HG02885 (cell line): Measurements from ENCODE around the gene UBR4.

Experiments used
- ATAC-seq: cut with Tn5 transposase; IDR thresholded peaks from one replicate; pipeline ENCODE4 v1.9.1; 2021; ENCODE audit warnings: mild to moderate bottlenecking; ENCODE audit not compliant: unreplicated experiment, poor library complexity

The UBR4 gene

DNA sequence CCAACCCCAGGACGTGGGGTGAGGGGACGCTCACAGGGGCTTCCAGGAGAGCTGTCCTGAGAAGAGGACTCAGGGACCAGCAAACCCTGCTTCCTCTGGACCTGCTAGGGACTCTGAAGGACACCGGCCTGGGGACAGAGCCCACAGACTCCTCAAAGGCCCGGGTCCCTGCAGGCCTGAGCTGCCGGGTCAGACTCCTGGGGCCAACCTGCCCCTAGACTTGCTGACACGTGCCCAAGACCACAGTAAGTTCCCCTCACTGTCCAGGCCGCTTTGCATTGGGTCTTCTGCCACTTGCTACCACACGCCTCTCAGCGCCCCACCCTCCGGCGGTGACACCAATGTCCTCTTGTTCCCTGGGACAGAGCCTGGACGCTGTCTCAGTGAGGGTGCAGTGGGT is 146.9 kb downstream of the UBR4 start:
- no peak for ATAC-seq

DNA sequence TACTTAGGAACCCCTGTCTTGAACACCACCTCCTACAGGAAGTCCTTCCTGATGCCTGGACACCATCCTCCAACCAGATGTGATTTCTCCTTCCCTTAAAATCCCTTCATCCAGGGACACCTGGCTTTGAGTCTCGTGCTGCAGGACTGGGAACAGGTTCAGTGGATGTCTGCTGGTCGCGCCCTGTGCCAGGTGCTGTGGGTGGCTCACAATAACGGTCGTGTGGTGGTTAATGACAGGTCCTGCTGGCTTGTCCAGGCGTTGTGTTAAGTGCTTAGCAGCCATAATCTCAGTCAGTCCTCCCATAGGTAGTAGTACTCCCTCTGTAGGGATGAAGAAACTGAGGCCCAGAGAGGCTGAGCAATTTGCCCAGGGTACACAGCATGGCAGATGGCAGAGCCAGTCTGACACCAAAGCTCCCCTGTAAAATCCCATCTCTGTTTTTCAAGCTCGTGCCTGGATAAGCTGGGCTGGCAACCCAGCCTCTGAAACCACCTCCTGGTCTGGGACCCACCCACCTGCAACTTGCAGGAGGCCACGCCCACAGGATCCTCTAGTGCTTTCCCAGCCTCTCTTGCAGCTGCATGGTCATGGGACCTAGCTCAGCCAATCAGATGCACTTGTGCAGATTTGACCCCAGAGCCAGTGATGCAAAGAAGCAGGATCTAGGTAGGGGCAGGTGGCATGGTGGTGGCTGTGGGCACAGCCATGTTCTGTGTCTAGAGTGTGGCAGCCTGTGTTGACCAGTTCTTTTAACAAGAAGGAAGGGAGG is 147.6 kb downstream of the UBR4 start:
- ATAC-seq: no peak

GRCh38 chr1:19061798-19062197 is 148.3 kb downstream of the UBR4 start:
- no peak for ATAC-seq

GRCh38 chr1:19061343-19061742 is 148.7 kb downstream of the UBR4 start:
- ATAC-seq: no peak

DNA sequence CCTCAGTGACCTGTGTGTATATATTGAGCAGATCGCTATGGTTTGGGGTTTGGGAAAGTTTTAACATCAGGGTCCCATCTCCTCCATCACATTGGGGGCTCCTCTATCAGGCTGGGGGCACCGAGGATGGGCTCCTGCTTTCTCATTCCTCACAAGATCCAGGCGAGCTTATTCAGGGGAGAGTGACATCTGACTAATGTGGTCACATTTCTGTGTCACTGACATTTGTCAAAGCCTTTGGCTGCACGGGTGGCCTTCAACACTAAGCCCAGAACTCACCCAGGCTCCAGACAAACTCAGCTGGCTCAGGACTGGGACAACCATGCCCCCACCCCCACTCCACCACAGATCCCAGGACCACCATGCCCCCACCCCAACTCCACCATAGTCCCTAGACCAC is 150.3 kb downstream of the UBR4 start:
- ATAC-seq: no peak

GRCh38 chr1:19058476-19058797 is 151.6 kb downstream of the UBR4 start:
- ATAC-seq: no peak

DNA sequence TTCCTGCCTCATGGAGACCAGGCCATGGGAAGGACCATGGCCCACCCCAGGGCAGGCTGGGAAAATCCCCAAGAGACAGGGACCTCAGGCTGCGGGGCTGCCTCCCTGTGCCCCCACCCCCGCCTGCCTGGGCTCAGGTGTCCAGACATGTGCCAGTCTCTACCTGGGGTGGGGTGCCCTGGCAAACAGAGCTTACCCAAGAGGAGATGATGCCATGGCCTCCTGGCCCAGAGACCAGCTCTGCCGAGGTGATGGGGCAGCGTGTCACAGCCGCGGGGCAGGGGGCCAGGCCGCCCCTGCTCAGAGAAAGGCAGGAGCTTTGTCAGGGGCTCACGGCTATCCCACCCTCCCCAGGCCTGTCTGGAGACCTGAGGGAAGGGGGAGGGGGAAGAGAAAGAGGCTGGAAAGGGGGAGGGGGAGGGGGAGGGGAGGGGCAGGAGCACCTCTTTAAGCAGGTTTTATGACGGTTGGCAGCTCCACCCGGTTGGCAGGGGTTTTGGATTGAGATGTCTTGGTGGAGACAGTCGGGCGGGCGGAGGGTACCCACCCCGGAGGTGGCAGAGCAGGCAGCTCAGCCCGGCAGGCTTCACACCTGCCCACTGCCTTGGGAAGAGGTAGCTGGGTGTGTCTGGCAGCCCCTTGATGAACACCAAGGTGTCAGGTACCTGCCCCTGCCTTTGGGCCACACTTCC is 152.1 kb downstream of the UBR4 start:
- ATAC-seq: no peak

DNA sequence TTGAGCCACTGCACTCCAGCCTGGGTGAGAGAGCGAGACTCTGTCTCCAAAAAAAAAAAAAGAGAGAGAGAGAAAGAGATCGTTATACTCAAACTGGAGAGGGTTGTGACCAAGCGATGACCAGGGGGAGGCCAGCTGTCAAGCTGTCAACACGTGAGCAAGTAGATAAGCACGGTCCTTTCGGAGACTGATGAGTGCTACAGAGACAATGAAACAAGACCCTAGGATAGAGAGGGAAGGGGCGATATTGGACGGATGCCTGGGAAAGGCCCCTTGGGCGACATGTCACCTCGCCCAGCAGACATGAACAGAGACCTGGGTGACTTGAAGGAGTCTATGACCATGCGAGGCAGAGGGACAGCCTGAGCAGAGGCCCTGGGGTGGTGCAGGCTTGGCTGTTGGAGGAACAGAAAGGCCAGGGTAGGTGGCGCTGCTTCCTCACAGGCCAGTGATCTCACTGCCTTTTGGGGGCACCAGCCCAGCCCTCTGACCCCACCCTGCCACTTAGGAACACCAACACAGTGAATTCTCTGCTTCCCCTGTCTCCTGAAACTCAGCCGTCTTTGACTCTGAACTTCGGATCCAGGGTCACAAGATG is 152.8 kb downstream of the UBR4 start:
- no peak for ATAC-seq

GRCh38 chr1:19055701-19056100 is 154.4 kb downstream of the UBR4 start:
- ATAC-seq: no peak

DNA sequence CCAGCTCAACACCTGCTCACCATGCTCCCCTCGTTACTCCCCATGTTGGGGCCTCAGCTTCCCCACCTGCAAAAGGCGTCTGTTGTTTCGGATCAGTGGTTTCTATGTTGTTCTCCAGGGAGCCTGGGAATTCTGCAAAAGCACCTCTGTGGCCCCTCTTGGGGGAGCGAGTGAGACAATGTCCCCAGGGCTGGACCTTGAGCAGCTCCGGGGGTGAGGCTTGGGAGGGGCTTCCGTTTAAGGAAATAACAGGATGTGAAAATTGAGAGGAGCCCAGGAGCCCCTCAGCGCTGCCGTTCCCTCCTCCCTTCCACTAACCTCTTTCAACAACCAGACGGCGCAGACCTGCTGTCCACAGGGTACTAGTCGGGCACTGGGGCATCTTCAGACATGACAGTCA is 155.1 kb downstream of the UBR4 start:
- no peak for ATAC-seq

GRCh38 chr1:19054216-19054615 is 155.8 kb downstream of the UBR4 start:
- no peak for ATAC-seq

GRCh38 chr1:19053486-19053885 is 156.6 kb downstream of the UBR4 start:
- ATAC-seq: no peak

- no peak for ATAC-seq
Measured at GRCh38 chr1:19049798-19050197, 160.3 kb downstream of the UBR4 start.

DNA sequence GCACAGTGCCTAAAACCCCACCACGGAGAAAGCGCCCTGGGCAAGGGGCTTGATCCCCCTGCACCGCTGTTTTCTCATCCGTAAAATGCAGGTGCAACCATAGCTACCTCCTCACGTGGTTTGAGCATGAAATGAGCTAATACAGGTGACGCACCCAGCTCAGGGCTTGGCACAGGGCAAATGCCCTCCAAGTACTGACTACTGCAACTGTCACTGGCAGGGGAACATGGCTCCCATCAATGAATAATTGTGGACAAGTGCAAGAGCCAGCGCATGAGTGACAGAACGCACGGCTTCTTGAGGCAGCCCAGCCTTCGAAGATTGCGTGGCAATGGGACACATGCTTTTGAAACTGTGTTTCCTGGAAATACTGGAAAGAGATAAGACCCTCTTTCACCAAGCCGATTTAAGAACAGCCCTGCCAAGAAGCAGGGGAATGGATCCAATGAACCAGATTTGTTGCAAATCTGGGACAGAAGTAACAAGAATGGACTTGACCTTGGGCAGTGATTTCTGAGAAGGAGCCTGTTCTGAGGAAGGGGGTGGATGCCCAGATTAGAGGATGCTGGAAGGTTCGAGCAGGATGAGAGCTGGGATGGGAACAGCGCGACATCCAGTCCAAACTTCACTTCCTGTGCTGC is 160.8 kb downstream of the UBR4 start:
- ATAC-seq: no peak

DNA sequence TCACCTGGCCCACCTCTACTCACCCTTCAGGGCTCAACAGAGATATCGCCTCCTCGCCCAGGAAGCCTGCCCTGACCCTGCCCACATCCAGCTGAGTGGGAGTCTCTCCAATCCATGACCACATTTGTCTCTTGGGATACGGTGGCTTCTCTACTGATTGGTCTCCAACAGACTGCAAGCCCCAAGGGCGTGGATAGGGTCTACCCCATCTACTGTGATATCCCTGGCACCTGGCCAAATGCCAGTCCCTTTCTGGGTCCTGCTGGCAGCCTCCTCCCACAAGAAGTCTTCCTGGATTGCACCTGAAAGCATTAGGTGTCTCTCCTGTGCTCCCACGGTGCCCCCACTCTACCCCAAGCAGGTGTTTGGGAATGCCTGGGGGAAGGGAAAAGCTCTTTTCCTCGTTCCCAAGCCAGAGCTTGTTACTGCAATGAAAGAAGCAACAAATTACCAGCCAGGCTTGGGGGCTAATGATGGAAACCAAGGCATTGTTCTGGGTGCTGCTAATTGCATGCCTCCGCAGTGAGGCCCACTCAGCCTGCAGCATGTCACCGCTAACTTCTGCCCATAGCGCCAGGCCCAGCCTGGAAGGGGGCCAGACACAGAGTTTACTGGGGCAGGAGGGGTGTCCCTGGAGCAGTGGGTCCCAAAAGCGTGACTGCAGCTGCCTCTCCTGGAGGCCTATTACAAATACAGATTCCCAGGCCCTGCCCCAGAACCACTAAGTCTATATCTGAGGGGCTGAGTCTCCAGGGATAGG is 162.9 kb downstream of the UBR4 start:
- ATAC-seq: no peak

DNA sequence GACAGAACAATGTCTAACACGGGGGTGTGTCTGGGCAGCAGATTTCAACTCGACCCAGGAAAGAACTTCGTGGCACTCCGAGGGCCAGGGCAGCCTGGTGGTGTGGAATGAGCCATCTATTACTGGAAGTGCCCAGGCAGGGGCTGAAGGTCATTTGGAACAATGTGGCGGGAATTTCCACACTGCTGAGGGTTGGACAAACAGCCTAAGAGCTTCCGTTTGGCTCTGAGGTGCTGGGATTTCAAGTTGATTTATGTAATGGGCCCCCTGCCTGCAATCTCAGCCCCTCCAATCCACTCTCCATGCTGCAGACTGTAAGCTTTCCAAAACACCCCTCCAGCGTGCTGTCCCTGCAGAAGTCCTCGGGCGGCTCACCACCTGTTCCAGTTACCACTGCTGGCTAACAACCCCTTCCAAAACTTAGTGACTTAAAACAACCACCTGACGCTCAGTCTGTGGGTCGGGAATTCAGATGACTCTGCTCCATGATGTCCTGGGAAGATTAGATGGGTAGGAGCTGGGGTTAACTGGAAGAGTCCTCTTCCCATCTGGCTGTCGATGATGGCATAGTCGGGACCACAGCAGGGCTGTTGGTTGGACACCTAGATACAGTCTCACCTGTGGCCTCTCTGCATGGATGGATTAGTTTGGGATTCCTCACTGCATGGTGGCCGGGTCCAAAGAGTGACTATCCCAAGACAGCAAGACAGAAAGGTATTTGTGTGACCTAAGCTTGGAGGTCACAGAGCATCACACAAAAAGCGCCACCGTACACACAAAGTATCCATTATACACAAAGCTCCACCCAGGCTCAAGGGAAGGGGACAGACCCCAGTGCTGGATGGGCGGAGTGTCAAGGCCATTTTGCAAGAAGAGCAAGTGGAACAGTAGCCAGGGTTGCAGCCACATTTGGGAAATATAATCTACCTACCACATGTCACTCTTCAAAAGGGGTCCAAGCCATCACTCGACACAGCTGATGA is 163.9 kb downstream of the UBR4 start:
- no peak for ATAC-seq

- ATAC-seq: no peak
Measured at GRCh38 chr1:19044975-19045831, 164.9 kb downstream of the UBR4 start.

DNA sequence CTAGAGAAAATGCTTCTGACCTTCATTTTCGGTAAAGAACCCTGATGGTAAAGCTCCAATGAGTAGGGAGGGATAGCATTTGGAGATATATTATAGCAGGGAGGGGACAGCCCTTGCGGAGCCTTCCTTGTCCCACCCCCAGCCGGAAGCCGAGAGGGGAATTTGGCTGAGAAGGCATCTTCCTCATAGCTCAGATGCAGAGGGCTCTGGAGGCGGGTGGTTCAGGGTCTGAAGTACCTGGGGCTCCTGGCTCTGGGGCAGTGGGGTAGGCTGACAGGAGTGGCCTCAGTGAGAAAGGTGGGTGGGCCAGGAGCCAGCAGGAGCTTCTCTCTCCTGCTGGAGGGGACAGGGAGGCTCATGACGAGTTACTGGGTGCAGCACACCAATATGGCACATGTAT is 165.6 kb downstream of the UBR4 start:
- no peak for ATAC-seq
